HG03439 (cell line): ENCODE results near the gene CCDC77.
"Not testable (repeated sequence)": the region's sequence is repeated elsewhere in the genome, so short reads cannot be mapped to it uniquely, and the experiment has no call there.

Source experiments
- ATAC-seq: cut with Tn5 transposase; IDR thresholded peaks from one replicate; pipeline ENCODE4 v1.9.1; 2021; ENCODE audit warnings: mild to moderate bottlenecking, moderate library complexity; ENCODE audit not compliant: unreplicated experiment

The CCDC77 gene

GRCh38 chr12:401235-402028 is at the start of gene CCDC77:
CCDC77 (plus strand) TSS chr12:401644; CDS start chr12:409384, 7,740 bp downstream.
- ATAC-seq = peak; percentile 99

GRCh38 chr12:356276-356988 is 45.0 kb upstream of the CCDC77 start:
- no peak for ATAC-seq

- ATAC-seq = no peak
These were observed 42.4 kb upstream of the CCDC77 start for GRCh38 chr12:359091-359490.

GRCh38 chr12:366820-367219 is 34.6 kb upstream of the CCDC77 start:
- no peak for ATAC-seq

GRCh38 chr12:367972-368371 is 33.5 kb upstream of the CCDC77 start:
- no peak for ATAC-seq

GRCh38 chr12:370739-371485 is 30.5 kb upstream of the CCDC77 start:
- not testable (repeated sequence) for ATAC-seq

- ATAC-seq = no peak
These were observed 14.8 kb upstream of the CCDC77 start for GRCh38 chr12:386651-387050.

GRCh38 chr12:388012-388411 is 13.4 kb upstream of the CCDC77 start:
- ATAC-seq = no peak

GRCh38 chr12:388541-389141 is 12.8 kb upstream of the CCDC77 start:
- peak; percentile 21 for ATAC-seq

GRCh38 chr12:389142-390096 is 12.0 kb upstream of the CCDC77 start, which contains the start of gene KDM5A:
KDM5A (minus strand) TSS chr12:389320; CDS start chr12:389091, 229 bp downstream.
- peak; percentile 89 for ATAC-seq

- no peak for ATAC-seq
These were observed 616 bp upstream of the CCDC77 start for GRCh38 chr12:400828-401227.

- ATAC-seq = no peak
These were observed 565 bp downstream of the CCDC77 start for GRCh38 chr12:402029-402389.

- no peak for ATAC-seq
These were observed 13.4 kb downstream of the CCDC77 start for GRCh38 chr12:414859-415258.

- no peak for ATAC-seq
These were observed 17.0 kb downstream of the CCDC77 start for GRCh38 chr12:418432-418831.

GRCh38 chr12:422526-422925 is 21.1 kb downstream of the CCDC77 start:
- no peak for ATAC-seq

- not testable (repeated sequence) for ATAC-seq
These were observed 34.3 kb downstream of the CCDC77 start for GRCh38 chr12:435737-436136.

- no peak for ATAC-seq
These were observed 40.9 kb downstream of the CCDC77 start for GRCh38 chr12:442235-442884.

GRCh38 chr12:447141-447540 is 45.7 kb downstream of the CCDC77 start:
- no peak for ATAC-seq

- ATAC-seq = no peak
These were observed 47.8 kb downstream of the CCDC77 start for GRCh38 chr12:449203-449602.
